ENCODE results near the gene FARP1.

FARP1 gene

GRCh38 chr13:98286799-98287198, 143.9 kb downstream of the FARP1 start:
- Histone ChIP-seq H3K4me1 (ENCODE audit: low read depth, poor library complexity, severe bottlenecking) (no peaks in the 10 kb centered on the region), H3K27me3 (ENCODE audit: insufficient read depth, low read depth) (no peaks in the 10 kb centered on the region), H3K27ac (no peak overlapping the region), H4K20me1 (ENCODE audit: insufficient read depth) (no peaks in the 10 kb centered on the region), H3K36me3 (ENCODE audit: insufficient read depth) (no peaks in the 10 kb centered on the region), H3K9ac (no peak overlapping the region), H2AFZ (ENCODE audit: low read depth) (no peak overlapping the region), H3K79me2 (ENCODE audit: insufficient read depth, low read depth) (no peaks in the 10 kb centered on the region), H3K4me3 (IDR thresholded peaks at IDR 0.05; ENCODE audit: insufficient read depth, low read depth, low read length) (no peak overlapping the region), H3K4me2 (no peak overlapping the region)
- no peak for TF ChIP-seq CTCF (conservative IDR thresholded peaks at IDR 0.05; ENCODE audit: low read depth, low read length)

- Histone ChIP-seq H3K27ac (no peak overlapping the region), H3K4me1 (ENCODE audit: low read depth, poor library complexity, severe bottlenecking) (no peaks in the 10 kb centered on the region), H3K27me3 (ENCODE audit: insufficient read depth, low read depth) (no peaks in the 10 kb centered on the region)
These were observed 145.3 kb downstream of the FARP1 start for GRCh38 chr13:98288211-98288610.

GRCh38 chr13:98289339-98289945, 146.5 kb downstream of the FARP1 start:
- H3K4me2 ChIP-seq: no peak overlapping the region
- no peaks in the 10 kb centered on the region for H3K36me3 ChIP-seq (ENCODE audit: insufficient read depth)
- no peak for TF ChIP-seq CTCF (conservative IDR thresholded peaks at IDR 0.05; ENCODE audit: low read depth, low read length)
- H2AFZ ChIP-seq (ENCODE audit: low read depth): no peak overlapping the region
- no peaks in the 10 kb centered on the region for H3K79me2 ChIP-seq (ENCODE audit: insufficient read depth, low read depth)
- H3K4me3 ChIP-seq (IDR thresholded peaks at IDR 0.05; ENCODE audit: insufficient read depth, low read depth, low read length): no peak overlapping the region
- no peak overlapping the region for H3K27ac ChIP-seq
- H3K4me1 ChIP-seq (ENCODE audit: low read depth, poor library complexity, severe bottlenecking): no peaks in the 10 kb centered on the region
- no peak overlapping the region for H3K9ac ChIP-seq
- no peaks in the 10 kb centered on the region for H4K20me1 ChIP-seq (ENCODE audit: insufficient read depth)
- no peaks in the 10 kb centered on the region for H3K27me3 ChIP-seq (ENCODE audit: insufficient read depth, low read depth)

More at GRCh38 chr13:98288211-98288610, 145.3 kb downstream of the FARP1 start:
- no peak for TF ChIP-seq CTCF (conservative IDR thresholded peaks at IDR 0.05; ENCODE audit: low read depth, low read length)
- Histone ChIP-seq H3K36me3 (ENCODE audit: insufficient read depth) (no peaks in the 10 kb centered on the region), H2AFZ (ENCODE audit: low read depth) (no peak overlapping the region), H4K20me1 (ENCODE audit: insufficient read depth) (no peaks in the 10 kb centered on the region), H3K9ac (no peak overlapping the region), H3K4me3 (IDR thresholded peaks at IDR 0.05; ENCODE audit: insufficient read depth, low read depth, low read length) (no peak overlapping the region), H3K79me2 (ENCODE audit: insufficient read depth, low read depth) (no peaks in the 10 kb centered on the region), H3K4me2 (no peak overlapping the region)

- no peak overlapping the region for H3K9ac ChIP-seq
- TF ChIP-seq CTCF (conservative IDR thresholded peaks at IDR 0.05; ENCODE audit: low read depth, low read length): no peak
- no peaks in the 10 kb centered on the region for H3K27me3 ChIP-seq (ENCODE audit: insufficient read depth, low read depth)
- no peak overlapping the region for H3K4me3 ChIP-seq (IDR thresholded peaks at IDR 0.05; ENCODE audit: insufficient read depth, low read depth, low read length)
- H4K20me1 ChIP-seq (ENCODE audit: insufficient read depth): no peaks in the 10 kb centered on the region
- H3K27ac ChIP-seq: no peak overlapping the region
- no peak overlapping the region for H2AFZ ChIP-seq (ENCODE audit: low read depth)
- H3K79me2 ChIP-seq (ENCODE audit: insufficient read depth, low read depth): no peaks in the 10 kb centered on the region
- no peaks in the 10 kb centered on the region for H3K4me1 ChIP-seq (ENCODE audit: low read depth, poor library complexity, severe bottlenecking)
- no peak overlapping the region for H3K4me2 ChIP-seq
- no peaks in the 10 kb centered on the region for H3K36me3 ChIP-seq (ENCODE audit: insufficient read depth)
These were observed 147.4 kb downstream of the FARP1 start for GRCh38 chr13:98290261-98290660.
